DMS 273 (cell line): ENCODE data around the gene ARMH1.
A peak's percentile ranks its signal among the peaks of the same experiment; 100 is the strongest.
"Not testable (repeated sequence)": the region's sequence is repeated elsewhere in the genome, so short reads cannot be mapped to it uniquely, and the experiment has no call there.

Source experiments
- DNase-seq: peaks from one replicate; lab custom pipeline; 2025; ENCODE audit not compliant: unreplicated experiment; lab: John Stamatoyannopoulos, UW

The ARMH1 gene

DNA sequence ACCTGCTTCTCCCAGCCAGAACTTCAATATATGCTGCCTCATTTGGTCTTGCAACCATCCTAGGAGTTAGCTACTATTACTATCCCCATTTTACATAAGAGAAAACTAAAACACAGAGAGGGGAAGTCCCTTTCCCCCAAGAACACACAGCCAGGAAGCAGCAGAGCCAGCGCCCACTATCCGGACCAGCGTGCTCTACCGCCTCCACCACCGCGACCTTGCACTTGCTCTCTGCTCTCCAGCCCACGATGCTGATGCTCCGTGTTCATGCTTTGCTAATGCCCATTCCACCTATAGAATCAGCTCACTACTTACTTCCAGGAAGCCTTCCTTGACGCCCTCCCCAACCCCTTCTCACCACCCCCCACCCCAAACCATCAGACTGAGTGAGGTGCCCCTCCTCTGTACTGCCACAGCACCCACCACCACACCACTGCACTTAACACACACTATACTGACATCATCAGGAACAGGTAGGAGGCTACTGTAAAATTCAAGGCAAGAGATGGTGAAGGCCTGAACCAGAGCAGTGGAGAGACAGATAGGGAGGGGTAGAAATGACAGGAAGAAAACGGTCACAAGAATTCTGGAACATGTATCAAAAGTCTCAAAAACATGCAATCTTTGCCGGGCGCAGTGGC, 9.7 kb upstream of the ARMH1 start:
- DNase-seq = no peak

DNA sequence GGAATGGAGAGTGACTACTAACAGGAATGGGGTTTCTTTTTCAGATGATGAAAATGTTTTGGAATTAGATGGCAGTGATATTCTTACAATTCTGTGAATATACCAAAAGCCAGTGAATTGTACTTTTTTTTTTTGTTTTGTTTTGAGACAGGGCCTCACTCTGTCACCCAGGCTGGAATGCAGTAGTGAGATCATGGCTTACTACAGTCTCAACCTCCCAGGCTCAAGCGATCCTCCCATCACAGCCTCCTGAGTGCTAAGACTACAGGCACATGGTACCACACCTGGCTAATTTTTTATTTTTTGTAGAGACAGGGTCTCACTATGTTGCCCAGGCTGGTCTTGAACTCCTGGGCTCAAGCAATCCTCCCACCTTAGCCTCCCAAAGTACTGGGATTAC, 7.8 kb upstream of the ARMH1 start:
- not testable (repeated sequence) for DNase-seq

- DNase-seq = no peak
These were observed 3.5 kb upstream of the ARMH1 start for GRCh38 chr1:44670751-44671640.

DNA sequence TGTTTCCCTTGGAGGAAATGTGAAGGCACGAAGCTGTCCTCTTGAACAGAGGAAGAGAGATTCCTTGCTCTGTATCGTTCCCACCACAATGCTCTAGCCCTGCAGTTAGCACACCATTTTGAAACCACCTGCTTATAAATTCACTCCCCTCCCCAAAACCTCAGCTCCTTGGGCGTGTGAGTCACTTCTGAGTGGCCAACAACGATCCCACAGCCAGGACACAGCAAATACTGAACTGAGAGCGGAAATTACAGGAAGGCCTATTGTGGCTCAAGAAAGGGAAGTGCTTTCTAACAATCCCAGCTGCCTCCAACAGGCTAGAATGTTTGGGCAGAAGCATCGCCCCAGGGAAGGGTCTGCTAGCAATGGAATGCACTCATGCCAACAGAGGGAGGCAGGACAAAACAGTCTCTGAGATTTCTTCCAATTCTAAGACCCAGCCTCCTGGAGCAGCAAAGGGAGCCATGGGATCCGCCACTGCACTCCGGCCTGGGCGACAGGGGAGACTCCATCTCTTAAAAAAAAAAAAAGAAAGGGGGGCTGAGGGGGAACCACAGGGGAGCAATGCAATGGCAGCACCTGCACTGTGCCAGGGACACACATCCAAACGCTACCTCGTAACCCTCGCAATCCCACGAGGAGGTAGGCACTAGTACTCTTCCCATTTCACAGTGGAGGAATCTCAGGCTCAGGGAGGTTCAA, 2.1 kb upstream of the ARMH1 start:
- no peak for DNase-seq

DNA sequence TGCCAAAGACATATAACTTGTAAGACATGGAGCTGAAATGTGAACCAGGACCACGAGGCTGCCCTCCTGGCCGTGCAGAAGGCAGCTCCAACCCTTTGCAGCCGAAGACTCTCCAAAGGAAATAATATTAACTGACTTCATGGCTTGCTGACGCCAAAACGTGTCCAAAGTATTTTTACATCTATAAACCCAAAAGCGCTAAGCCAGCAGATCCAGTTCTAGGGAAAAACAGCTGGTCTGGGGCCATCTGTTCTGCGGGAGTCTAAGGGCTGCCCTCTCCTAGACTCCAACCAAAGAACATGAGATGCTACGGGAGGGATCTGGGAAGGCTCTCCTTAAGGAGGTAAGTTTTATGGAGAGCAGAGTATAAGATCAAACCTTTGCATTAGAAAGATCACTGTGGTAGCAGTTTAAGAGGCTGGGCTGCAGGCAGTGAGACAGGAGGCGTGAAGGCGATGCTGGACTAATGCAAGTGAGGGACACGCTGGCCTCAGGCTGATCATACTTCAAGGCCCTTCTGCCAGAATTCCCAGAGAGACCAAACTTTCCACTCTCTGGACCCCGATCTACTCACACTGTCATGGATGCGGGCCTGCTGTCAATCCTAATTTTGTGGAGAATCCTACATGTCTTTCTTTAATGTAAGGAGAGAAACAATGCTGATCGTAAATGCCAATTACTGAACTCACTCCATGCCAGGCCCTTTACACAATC, 1.4 kb upstream of the ARMH1 start:
- DNase-seq = peak; percentile 43

GRCh38 chr1:44673675-44674112, 820 bp upstream of the ARMH1 start:
- DNase-seq = peak; percentile 71

DNA sequence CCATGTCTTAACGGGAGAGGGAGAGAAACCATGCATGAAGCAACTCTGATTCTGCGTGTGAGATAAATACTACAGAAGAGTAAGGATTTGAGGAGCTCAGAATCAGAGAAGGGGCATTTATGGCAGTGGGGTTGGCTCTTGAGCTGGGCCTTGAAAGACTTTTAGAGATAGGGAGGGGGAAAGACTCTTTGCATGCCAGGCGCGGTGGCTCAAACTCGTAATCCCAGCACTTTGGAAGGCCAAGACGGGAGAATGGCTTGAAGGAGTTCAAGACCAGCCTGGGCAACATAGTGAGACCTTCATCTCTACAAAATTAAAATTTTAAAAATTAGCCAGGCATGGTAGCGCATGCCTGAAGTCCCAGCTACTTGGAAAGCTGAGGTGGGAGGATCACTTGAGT, 672 bp downstream of the ARMH1 start:
- no peak for DNase-seq

GRCh38 chr1:44676484-44677200, 2.1 kb downstream of the ARMH1 start:
- no peak for DNase-seq

- DNase-seq = peak; percentile 65
These were observed 2.8 kb downstream of the ARMH1 start for GRCh38 chr1:44677201-44677766.

DNA sequence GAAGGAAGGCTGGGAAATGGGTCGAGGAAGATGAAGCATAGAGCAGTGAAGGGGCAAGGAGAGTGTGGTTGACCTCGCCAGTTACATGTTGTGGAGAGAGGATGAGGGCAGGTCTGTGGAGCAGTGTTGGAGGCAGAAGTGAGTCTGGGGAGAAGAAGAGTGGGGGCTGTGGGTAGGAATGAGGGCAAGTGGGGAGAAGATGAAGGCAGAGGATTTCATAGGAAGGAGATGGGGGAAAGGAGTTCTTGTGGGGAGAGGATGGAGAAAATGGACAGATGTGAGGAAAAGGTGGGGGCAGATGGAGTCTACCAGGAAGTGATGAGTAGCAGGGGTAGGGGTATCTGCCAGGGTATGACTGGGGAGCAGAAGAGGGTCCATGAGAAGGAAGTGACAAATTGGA, 3.6 kb downstream of the ARMH1 start:
- DNase-seq = no peak

DNA sequence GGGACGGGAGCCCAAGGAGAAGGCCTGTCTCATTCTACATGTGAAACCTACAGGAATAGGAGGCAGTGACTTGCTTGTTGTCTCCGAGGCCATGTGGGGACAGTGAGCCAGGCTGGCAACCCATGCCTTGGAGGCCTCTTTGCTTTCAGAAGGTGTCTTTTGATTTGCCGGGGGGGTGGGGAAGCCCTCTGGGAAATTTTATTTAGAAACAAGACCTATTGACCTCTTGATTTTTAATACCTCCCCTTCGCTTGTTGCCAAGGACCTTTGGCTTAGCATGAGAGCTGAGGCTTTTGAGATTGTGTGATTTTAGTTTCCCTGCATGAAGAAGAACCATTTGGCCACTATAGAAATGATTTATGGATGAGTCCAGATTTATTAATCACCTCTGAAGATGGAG, 4.1 kb downstream of the ARMH1 start:
- no peak for DNase-seq

GRCh38 chr1:44679468-44679867, 5.0 kb downstream of the ARMH1 start:
- no peak for DNase-seq

DNA sequence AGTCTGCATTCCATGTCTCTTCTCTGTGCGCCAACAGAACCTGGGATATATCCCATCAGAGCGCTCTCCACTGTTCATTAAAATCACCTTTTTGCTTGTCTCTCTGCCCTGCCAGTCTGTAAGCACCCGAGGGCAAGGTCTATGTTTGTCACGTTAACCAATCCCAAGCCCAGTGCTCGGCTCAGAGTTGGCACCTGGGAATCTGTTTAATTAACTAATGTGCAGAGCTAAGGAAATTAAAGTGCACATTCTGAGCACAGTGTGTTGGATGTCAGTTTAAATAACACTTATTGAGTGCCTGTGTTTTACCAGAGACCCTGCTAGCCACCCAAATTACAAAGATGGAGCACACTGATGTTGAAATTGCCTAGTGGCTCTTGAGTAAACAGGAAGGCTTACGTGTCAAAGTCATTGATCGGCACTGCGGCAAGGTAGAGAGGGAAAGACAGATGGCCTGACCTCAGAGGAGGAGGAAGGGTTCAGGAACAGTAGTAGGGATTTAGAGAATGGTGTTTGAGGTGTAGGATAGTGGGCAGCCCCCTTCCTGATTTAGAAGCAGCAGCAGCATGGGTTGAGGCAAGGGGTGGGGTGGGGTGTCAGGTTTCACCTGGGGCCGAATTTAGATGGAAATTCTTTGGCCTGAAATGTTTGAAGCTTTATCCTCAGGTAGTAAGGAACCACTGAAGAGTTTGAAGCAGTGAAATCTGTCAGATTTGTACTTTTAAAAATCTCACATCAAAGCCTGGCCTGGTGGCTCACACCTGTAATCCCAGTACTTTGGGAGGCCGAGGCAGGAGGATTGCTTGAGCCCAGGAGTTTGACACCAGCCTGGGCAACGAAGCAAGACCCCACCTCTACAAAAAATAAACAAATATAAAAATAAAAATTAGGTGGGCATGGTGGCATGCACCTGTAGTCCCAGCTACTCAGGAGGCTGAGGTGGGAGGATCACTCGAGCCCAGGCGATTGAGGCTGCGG, 7.7 kb downstream of the ARMH1 start:
- no peak for DNase-seq

GRCh38 chr1:44682883-44683265, 8.4 kb downstream of the ARMH1 start:
- DNase-seq = no peak

DNA sequence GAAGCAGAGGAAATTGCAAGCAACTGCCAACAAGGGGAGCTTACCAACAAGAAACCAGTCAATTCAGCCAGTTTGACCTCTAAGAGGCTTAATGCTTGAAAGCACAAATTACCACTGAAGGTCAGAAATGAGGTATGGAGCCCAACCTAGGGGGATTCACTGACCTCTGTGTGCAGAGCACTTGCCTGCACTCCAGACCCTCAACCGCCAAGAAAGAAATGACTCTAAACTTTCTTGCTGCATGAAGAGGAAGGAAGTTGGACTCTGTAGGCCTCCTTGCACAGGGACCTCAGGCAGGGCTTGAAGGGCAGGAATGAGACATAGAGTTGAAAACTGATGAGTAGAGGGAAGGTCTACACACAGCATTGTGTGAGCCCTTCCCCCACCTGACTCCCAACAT, 10.0 kb downstream of the ARMH1 start:
- DNase-seq = no peak

DNA sequence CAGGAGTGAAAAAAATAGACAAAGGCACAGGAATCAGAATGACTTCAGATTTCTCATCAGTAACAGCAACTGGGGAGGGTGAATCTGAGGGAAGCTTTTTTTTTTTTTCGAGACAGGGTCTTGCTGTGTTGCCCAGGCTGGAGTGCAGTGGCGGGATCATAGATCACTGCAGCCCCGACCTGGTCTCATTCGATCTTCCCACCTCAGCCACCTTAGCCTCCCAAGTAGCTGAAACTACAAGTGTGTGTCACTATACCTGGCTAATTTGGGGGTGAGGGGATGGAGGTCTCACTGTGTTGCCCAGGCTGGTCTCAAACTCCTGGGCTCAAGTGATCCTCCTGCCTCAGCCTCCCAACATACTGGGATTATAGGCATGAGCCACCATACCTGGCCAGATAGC, 10.7 kb downstream of the ARMH1 start:
- no peak for DNase-seq

GRCh38 chr1:44685881-44686280, 11.4 kb downstream of the ARMH1 start:
- DNase-seq = no peak

GRCh38 chr1:44688760-44689446, 14.4 kb downstream of the ARMH1 start:
- DNase-seq = no peak

DNA sequence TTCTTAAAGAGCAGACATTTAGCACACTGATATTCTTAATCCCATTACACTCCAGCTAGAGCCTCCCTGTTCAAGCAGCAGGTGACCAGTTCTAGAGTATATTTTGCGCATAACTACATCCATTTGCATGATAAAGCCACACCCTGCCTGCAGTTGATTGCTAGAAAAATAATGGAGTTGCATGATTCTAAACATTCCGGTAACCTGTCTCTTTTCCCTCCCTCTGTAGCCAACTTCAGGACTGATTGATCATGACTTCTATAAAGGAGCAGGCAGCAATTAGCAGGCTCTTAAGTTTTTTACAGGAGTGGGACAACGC, 14.9 kb downstream of the ARMH1 start:
- DNase-seq = no peak
